H1 (cell line): ENCODE measurements around the gene EIF4E. TPM values are rescaled to one million over a fixed set of nuclear protein-coding genes. Genes with fewer than 3 reads are reported as not detected.

Source experiments
- EGR1 ChIP-seq: IDR thresholded peaks from 2 replicates; pipeline ENCODE4 v1.6.1; 2011; ENCODE audit warnings: low read depth, low read length, borderline replicate concordance
- NRF1 ChIP-seq: IDR thresholded peaks from 2 replicates; pipeline ENCODE4 v1.6.1; 2011; ENCODE audit warnings: mild to moderate bottlenecking, low read depth, low read length, improper control_type of control experiment
- SAP30 ChIP-seq: fragments of 300-600 bp; sonication (generic); IDR thresholded peaks from 2 replicates; pipeline ENCODE4 v1.7.1; 2012; ENCODE audit warnings: low read length, moderate library complexity, mild to moderate bottlenecking, inconsistent platforms; ENCODE audit not compliant: insufficient read depth, insufficient replicate concordance
- polyA plus RNA-seq, 7 experiments: library from polyadenylated mRNA; depleted of rRNA in 3 of 7; stranded (reverse) in 5 of 7; unstranded in 2 of 7; fragments of >200 nt in 5 of 7; fragments of 200-250 nt in 2 of 7; gene quantifications; 1 replicate in 5 of 7; 2 replicates in 1 of 7; 4 replicates in 1 of 7; pipeline versions ENCODE4 v1.2.1 to v1.2.3, GENCODE V29; 2011 to 2013; ENCODE audit warnings: missing spikeins in 2 of 7, mixed read lengths in 2 of 7
- total RNA-seq: library from RNA; stranded (reverse); fragmentation: NEBNext Ultra II Directional; extraction: Animal tissue kit (Norgen Biotek cat#: 25700); gene quantifications from 2 replicates; pipeline ENCODE4 v1.2.1, GENCODE V29; 2021

Gene EIF4E
- total and polyA plus RNA-seq, 2 of the 8 experiments (the other 6 are each of a cell fraction or from before 2014, with no cell fraction given): 59.6 to 185 TPM

- TF ChIP-seq NRF1 (no peak), EGR1 (no peak), SAP30 (no peak)
These were observed 22.8 kb upstream of the EIF4E start (continued) for GRCh38 chr4:98951710-98952109.
